GM18519 (cell line): Measurements from ENCODE around the gene NELL1.

ENCODE experiments used
- ATAC-seq: cut with Tn5 transposase; IDR thresholded peaks from one replicate; pipeline ENCODE4 v1.9.1; 2021; ENCODE audit warnings: mild to moderate bottlenecking, moderate library complexity; ENCODE audit not compliant: unreplicated experiment, low FRiP score

NELL1 gene

DNA sequence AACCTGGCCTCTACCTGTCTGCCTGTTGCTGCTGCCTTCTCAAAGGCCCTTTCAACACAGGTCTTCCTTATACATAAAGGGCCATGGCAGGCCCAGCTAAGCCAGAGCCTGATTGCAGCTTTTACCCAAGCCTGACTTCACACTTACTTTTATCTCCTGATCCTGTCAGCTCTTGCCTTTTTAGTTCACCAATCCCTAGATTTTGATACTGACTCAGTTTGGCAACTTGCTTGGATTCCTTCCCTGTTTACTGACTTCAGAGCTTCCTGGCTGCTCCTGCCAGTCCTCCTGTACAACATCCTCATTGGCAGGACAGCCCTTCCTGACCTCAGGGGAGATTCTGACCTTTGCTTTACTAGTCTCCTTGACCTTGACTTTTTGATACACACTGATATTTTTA is 195.2 kb downstream of the NELL1 start:
- ATAC-seq: no peak

DNA sequence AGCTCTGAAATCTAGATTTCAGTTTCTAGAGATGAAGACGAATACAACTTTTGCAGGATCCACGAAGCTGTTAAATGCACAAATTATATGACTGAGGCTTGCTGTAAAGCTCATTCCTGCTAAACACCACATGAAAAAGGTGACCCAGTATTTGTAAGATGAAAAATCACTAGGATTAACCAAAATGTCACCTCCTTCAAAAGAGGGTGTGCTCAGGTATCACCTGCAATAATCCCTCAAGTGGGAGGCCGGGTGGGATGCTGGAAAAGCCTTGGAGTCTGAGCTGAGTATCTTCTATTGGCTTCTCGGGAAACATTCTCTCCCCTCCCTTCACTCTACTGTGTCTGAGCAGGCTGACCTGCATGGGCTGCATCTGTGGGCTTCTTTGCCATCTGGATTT is 195.8 kb downstream of the NELL1 start:
- no peak for ATAC-seq

DNA sequence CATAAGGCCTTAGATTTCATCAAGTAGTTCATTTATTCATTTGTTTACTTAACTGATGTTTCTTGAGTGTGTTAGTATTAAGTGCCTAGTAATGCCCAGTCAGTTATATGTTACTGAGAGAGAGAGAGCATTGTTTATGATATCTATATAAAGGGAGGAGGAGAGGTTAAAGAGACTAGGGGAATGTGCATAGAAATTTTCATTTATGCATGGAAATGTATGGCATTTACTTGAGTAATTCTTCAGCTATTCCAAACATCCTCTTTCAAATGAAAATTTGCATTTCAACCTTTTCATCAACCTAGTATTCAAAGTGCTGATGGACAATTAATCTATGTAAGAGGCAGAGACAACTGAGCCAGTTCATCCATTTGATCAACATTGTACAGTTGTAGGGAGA is 199.7 kb downstream of the NELL1 start:
- ATAC-seq: no peak

DNA sequence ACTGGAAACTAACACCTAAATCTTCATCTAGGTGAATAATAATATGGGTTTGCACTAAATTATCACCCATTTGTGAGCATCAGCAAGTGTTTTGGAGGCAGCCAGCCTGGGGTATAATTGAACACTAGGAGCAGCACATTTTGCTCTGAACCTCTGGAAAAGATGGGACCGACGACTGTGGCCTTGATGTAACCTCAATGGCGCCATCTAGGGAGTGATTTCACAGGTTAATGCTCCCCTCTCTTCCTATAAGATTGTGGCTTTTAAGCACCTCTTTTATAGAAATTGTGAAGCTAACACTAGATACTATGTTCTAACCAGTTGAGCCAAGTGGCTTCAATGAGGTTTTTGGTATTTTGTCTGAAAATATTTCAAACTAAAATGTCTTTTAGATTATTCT is 203.7 kb downstream of the NELL1 start:
- ATAC-seq: no peak

DNA sequence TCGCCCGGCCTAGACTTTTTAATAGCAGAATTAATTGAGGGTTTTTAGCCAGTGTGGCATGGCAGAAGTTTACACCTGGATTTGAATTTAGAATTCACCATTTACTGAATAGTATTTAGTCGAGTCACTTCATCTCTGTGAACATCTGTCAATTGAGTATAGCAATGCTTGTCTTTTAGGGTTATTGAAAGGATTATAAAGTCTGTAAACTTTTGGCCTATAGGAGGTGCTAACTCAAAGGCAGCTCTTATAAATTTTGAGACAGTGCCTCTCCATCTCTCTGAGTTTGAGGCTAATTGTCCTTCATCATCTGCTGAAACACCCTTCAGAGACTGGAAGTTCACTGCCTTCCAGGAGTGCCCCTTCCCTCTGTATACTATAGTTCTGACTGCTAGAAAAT is 205.0 kb downstream of the NELL1 start:
- no peak for ATAC-seq

DNA sequence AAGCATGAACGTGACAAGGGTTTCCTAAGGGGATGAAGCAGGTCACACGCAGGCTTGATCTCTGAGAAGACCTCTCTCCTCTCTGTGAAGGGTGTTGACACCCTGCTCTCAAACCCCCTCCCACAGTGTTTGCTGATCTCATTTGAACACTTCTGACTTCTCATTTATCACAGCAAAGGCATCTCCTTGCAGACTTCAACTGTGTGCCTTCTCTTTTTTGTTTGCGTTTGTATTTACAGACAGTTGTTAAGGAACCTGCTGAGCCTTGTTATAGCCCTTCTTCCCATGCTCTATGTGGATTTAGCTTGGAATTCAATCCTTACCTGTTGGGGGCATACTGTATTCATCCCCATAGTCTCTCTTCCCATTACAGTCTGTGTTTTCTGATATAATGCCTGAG is 206.5 kb downstream of the NELL1 start:
- ATAC-seq: no peak

DNA sequence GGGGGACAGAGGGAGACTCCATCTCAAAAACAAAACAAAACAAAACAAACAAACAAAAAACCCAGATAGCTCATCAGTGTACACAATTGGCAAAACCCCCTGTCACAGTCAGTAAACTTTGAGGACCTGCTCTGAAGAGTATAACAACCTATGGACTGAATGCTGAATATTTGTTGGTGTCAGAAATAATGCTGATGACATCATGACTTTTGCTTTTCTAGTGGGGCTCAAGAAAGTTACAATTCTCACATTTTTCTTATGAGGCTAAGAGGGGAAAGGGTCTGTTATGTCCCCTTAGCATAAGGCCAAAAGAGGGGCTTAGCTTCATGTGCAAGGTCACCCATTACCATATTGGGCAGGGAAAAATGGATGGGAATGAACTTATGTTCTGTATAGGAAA is 207.4 kb downstream of the NELL1 start:
- no peak for ATAC-seq

DNA sequence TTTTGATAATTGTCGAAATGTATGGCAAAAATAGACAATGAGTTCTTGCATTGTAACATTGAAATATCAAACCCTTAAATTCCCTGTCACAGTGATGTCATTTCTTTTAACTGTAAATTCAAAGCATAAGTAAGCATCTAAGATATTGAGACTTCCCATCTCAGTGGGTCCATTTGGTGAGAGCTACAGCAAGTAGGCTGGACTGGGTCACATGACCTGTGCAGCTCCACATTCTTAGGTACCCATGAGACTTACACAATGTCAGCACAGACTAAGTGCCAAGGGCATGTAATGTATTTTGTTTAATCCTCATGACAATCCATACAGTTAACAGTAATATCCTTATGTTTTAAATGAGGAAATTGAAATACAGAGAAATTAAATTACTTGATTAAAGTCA is 210.7 kb downstream of the NELL1 start:
- ATAC-seq: no peak

DNA sequence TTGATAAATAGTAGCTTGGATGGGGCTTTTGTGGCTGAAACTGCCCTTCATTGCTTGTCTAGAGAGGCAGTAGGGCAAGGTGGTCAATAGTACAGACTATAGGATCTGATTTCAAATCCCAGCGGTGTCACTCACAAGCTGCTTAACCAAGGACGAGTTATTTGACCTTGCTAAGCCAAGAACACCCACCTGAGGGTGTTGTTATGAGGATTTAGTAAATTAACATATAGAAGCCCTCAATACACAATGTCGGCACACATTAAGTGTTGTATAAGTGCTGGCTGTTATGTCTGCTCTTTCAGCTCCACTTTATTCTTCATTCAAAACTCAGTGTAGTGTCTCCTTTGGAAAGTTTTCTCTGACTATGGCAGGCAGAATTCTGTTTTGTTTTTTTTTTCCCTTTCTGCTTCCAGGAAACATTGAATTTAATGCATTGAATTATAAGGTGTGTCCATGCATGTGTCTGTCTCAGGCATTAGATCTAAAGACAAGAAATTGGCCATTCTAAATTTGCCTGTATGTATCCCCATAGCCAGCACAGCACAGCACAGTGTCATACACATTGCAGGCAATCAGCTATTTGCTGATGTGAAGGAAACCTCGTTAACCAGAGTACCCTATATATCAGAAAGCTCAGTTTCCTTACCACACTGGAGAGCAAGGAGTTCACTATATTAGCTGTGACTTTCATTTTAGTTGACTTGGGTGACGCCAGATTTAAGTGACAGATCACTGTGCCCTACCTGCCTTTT is 212.1 kb downstream of the NELL1 start:
- ATAC-seq: no peak

DNA sequence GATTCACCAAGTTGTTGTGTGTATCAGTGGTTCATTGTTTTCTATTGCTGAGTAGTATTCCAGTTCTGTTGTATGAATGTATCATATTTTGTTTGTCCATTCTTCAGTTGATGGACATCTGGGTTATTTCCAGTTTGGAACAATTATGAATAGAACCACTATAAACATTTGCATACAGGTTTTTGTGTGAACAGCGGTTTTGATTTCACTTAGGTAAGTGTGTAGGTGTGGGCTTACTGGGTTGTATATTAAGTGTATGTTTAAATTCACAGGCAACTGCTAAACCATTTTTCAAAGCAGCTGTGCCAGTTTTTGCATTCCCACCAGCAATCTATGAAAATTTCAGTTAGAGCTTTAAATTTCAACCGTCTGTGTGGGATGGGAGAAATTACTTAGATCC is 217.8 kb downstream of the NELL1 start:
- no peak for ATAC-seq

DNA sequence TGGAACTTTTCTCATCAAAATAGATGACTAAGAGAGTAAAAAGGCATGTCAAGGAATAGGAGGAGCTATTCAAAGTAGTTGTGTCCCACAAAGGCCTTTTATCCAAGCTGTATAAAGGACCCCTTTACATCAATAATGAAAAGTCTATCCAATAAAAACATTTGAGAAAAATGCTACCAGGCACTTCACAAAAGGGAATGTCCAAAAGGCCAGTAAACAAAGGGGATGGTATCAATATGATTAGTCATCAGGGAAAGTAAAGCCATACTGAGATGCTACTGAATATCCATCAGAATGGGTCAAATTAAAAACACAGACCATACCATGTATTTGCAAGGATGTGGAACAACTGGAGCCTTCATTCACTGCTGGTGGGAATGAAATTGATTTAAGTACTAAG is 224.9 kb downstream of the NELL1 start:
- ATAC-seq: no peak

DNA sequence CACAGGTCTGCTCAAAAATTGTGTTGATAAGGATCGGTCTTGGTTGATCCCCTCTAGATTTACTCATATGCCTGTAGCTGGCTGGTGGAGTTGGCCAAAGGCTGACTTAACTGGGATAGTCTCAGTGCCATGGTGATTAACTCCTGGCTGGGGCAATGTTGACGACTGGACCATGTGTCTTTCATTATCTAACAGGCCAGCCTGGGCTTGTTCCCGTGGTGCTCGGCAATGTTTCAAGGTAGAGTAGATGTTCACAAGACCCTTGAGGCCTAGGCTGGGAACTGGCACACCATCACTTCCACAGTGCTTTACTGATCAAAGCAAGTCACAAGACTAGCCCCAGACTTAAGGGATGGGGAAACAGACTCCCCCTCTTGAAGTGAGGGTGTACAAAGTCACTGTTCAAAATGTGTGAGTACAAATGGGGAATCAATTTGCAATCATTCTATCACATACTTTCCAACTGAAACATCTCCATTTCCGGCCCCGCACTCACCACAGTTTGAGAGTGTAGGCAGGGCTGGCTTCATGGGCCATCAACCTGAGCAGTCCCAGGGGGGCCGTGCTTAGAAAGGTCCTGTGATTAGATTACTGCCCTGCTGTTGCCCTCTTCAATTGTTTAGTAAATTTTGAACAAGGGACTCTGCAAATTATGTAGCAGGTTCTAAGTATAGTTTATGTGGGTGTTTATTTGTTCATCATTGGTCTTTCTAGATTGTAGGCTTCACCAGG is 240.8 kb downstream of the NELL1 start:
- ATAC-seq: no peak

DNA sequence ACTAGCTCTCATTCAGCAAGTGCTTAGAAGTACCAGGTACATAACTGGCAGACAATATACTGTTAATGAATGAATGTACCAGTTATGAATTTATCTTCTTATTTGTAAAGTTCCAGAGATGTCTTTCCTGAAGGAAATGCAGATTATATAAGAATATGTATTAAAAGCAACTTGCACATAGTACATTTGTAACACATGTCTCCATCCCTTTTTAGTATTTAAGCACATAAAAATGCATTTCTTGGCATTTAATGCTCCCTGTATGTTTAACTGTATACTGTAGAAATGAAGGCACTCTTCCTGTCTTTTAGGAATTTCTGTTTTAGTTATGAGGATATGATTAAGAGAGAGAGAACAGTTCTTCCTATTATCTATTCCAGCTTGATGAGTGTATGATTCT is 241.3 kb downstream of the NELL1 start:
- no peak for ATAC-seq

DNA sequence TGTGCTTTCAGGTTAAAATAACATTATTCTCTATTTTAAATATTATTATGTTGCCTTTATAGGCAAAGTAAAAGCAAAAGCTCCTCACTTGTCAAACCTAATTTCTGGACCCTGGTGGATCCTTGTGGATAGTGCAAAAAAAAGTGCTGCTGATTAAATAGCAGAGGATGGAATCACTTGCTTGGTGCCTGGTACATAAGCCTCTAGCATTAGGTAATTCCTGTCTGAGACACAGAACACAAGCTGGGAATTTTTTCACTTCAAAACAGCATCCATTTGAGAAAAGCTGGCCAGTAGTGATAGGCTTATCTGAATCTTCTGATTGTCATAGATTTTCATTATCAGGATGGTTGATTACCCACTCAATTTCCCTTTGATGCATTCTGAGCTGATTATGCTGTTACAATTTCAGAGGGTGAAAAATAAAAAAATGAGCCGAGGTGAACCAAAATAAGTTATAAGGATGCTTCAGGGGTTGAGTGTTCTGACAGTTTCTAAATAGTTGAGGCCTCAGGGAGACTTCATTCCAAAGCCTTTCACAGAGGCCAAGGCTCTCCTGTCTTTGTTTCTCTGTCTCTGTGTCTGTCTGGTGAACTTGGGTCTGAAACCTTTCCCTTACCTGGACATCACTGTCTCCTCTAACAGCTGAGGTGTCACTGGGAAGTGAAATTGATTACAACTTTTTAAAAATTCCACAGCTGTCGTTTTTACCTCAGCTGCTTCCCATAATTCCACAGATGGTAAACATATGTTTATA is 242.9 kb downstream of the NELL1 start:
- no peak for ATAC-seq

DNA sequence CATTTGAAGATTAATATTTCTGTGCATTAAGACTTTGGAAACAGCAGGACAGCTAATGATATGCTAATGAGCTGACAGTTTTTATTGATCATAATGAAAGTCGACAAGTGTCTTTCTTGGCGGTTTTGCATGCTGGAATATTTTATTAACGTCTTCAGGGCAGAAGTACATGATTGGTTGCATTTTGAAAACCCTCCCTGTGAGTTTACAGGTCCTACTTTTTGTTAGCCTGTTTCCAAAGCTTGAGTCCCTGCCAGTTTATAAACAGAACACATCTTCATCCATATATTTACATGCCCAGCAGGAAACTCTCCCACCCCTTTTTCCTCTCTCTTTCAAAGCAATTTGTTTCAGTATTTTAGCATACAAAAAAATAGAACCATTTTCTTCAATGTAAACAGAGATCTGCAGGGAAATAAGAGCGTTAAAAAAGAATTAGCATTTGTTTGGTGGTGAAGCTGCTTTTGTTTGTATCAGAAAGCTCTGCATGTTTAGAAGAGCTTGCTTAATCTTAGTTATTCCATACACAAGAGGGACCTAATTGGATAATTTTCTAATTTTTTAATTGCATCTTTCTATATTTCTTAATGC is 243.6 kb downstream of the NELL1 start:
- ATAC-seq: no peak

DNA sequence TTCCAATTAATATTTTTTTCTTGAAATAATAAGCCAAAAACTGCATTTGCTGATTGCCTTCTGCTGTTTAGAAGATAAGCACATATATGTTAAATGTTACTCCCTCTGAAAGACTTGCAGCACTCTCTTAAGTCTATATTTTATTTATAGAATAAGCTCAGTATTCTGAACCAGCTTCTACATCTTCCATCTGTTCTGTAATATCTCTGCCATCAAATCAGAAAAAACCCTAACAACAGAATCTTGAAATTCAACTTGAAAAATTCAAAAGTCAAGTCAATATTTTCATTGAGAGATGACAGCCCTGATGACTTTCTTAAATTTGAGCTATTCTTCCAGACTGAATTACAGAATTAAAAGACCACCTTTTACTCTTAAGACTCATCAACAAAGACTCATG is 247.9 kb downstream of the NELL1 start:
- ATAC-seq: no peak

DNA sequence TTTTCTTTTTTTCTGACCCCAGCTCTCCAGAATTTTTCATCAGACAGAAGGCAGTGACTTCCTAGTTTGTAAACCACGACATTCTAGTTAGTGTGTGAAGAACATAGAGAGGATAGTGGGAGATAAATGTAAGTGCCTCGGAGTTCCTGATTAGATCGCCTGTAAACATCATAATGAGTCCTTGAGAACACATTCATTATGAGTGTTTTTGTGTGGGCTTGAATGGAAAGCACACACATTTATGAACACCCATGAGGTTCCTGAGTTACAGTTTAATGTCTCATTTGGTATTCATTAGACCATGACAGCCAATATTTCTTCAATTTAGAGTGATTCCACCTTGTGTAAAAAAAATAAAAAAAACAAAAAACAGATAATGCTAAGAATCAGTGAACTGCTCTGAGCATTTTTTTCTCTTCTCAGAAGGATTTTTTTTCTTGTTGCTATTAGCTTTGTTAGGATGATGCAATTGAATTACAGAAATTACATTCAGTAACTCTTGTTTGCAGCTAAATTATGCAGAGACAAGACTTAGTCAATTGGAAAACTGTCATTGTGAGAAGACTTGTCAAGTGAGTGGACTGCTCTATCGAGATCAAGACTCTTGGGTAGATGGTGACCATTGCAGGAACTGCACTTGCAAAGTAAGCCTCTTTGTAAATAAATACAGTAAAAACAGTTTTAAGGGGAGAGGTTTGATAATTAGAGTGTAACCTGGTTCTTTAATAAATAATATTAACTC is 257.6 kb downstream of the NELL1 start:
- no peak for ATAC-seq

DNA sequence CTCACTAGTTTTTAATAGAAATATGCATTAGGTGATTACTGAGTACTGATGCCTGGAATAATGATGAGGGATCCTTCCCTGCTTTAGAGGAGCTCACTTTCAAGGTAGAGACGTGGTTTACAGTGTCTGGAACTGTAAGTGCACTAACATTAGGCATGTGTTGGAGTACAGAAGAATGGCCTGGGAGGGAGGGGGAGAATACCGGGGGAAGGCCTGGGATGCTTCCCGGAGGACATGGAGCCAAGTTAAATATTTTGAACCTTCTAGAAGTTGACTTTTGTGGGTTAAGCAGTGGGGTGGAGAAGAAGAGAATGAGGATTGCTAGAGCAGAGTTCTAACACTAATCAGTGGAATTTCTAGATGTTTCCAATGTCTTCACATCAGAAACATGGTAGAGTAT is 261.6 kb downstream of the NELL1 start:
- ATAC-seq: no peak

DNA sequence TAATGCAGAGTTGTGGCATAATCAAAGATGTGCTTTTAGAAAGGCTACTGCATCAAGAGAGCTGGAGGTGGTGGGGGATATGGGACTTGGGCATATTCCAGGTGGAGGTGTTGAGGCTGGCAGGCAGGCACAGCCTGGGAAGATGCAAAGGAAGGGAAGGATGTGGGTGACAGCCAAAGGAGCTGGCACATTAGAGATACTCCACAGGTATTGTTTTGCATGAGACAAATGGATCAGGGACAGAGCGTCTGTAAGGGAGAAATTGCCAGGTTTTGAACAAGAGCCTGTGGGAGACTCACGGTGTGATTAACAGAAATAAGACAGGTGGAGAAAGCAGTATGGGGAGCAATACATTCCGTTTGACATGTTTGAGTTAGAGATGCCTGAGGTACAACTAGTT is 263.7 kb downstream of the NELL1 start:
- ATAC-seq: no peak

DNA sequence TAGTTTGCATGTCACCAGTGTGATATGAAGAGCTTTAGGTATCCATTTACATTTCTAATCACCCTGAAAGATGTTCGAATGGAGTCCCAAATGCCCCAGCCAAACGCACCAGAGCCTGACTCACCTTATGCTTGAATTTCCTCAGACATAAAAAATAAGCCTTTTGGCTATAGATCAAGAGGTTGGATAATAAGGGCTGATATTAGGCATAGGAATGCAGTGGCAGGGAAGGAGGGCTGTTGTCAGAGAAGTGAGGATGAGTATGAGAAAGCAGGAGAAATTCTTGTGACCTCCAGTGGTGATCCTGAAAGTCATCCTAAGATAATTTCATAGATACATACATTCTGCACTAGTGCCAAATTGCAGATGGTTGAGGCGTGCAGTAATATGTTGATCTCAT is 264.6 kb downstream of the NELL1 start:
- no peak for ATAC-seq

DNA sequence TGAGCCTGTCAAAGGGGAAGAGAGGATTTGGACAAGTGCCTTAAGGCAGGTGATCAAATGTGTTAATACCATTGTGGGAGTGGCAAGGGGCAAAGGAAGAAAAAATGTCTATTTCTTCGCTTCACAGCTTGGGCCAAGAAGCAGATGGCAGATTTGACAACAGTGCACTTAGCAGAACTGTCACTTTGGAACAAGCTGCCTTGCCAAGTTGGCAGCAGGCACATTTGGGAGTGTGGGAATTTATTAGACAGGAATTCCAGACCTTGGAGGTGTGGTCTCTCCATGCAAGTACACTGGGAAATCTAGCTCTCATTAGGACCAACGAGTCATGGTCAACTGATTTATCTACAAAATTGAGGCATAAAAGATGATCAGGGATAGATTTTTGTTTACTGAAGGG is 265.1 kb downstream of the NELL1 start:
- no peak for ATAC-seq
